GM12878 (cell line): ENCODE data around the gene MPV17. TPM values are rescaled to one million over a fixed set of nuclear protein-coding genes. Genes with fewer than 3 reads are reported as not detected.
"Not testable (repeated sequence)": the region's sequence is repeated elsewhere in the genome, so short reads cannot be mapped to it uniquely, and the experiment has no call there.

ENCODE experiments used
- ATAC-seq: fragments of 200-7000 bp; cut with Tn5 transposase; 3 replicates; pipeline ENCODE4 v1.9.1; 2020; ENCODE audit warnings: mild to moderate bottlenecking, moderate library complexity
- BruUV-seq: library from RNA; stranded (reverse); fragments of 400-500 nt; replicated peaks from 2 replicates; lab custom pipeline; 2021; lab: Mats Ljungman, UMichigan
- CTCF ChIA-PET: fragments of 300-600 bp; sonication (Branson Sonifier 250); formaldehyde crosslinking; extraction: SDS; loops from one replicate; lab custom pipeline; 2021; ENCODE audit warnings: inconsistent platforms; lab: Yijun Ruan, JAX
- POLR2A ChIA-PET: fragments of 350-600 bp; formaldehyde crosslinking; extraction: SDS; loops from one replicate; lab custom pipeline; 2021; ENCODE audit warnings: inconsistent platforms; lab: Charles Lee
- RAD21 ChIA-PET: fragments of 300-600 bp; sonication (Branson Sonifier 250); formaldehyde crosslinking; loops from one replicate; lab custom pipeline; 2023; ENCODE audit warnings: antibody characterized with exemption; ENCODE audit not compliant: unreplicated experiment; lab: Charles Lee
- SMC1A ChIA-PET: fragments of 300-600 bp; sonication (Branson Sonifier 250); formaldehyde crosslinking; loops from one replicate; lab custom pipeline; 2023; ENCODE audit not compliant: unreplicated experiment, uncharacterized antibody; lab: Charles Lee
- DNase-seq: peaks from one replicate; pipeline ENCODE4 v3.0.0-alpha.2; 2011; ENCODE audit warnings: low read depth, low spot score
- FAIRE-seq: peaks from 3 replicates; lab custom pipeline; 2011; peaks lifted over from hg19 to GRCh38; lab: Jason Lieb, UNC
- H2AFZ ChIP-seq: 2 replicates; pipeline ENCODE4 v1.6.0; 2011; ENCODE audit warnings: low read depth, low read length, control low read depth; ENCODE audit not compliant: control insufficient read depth
- H3K27ac ChIP-seq: 2 replicates; pipeline ENCODE4 v1.5.1; 2011; ENCODE audit warnings: control low read depth; ENCODE audit not compliant: control insufficient read depth, insufficient read depth
- H3K27me3 ChIP-seq, 2 experiments: replicated peaks in 1 of 2; 2 replicates each; pipeline versions ENCODE4 v1.6.0 to v1.6.1; 2011; ENCODE audit warnings: low read length in 1 of 2; ENCODE audit not compliant: control insufficient read depth in 2 of 2, insufficient read depth in 2 of 2
- H3K36me3 ChIP-seq, 2 experiments: 2 replicates each; pipeline ENCODE4 v1.5.1; 2011; ENCODE audit warnings: low read length in 1 of 2; ENCODE audit not compliant: control insufficient read depth in 2 of 2, insufficient read depth in 2 of 2
- H3K4me1 ChIP-seq: 2 replicates; pipeline ENCODE4 v1.6.1; 2011; ENCODE audit warnings: mild to moderate bottlenecking, low read length, moderate library complexity, mixed read lengths; ENCODE audit not compliant: control insufficient read depth, insufficient read depth
- H3K4me2 ChIP-seq: 2 replicates; pipeline ENCODE4 v1.6.0; 2011; ENCODE audit warnings: control low read depth; ENCODE audit not compliant: control insufficient read depth, insufficient read depth
- H3K4me3 ChIP-seq: fragments of 200-600 bp; sonication (generic); 2 replicates; pipeline ENCODE4 v1.5.1; 2016
- H3K79me2 ChIP-seq: 2 replicates; pipeline ENCODE4 v1.6.0; 2011; ENCODE audit warnings: low read length; ENCODE audit not compliant: control insufficient read depth, insufficient read depth
- H3K9ac ChIP-seq: 2 replicates; pipeline ENCODE4 v1.8.0; 2011; ENCODE audit warnings: low read length, control low read depth, mixed read lengths; ENCODE audit not compliant: control insufficient read depth, insufficient read depth
- H3K9me3 ChIP-seq: replicated peaks from 3 replicates; pipeline ENCODE4 v1.5.1; 2011; ENCODE audit warnings: mild to moderate bottlenecking, low read length; ENCODE audit not compliant: control insufficient read depth, insufficient read depth
- H4K20me1 ChIP-seq: 2 replicates; pipeline ENCODE4 v1.6.0; 2011; ENCODE audit not compliant: control insufficient read depth, insufficient read depth
- MAX ChIP-seq: IDR thresholded peaks from 2 replicates; pipeline ENCODE4 v1.6.1; 2012; ENCODE audit warnings: low read depth, low read length, improper control_type of control experiment
- SMARCA5 ChIP-seq: fragments of 450-650 bp; IDR thresholded peaks from 2 replicates; pipeline ENCODE4 v1.6.1; 2017; ENCODE audit warnings: mild to moderate bottlenecking
- ZBTB40 ChIP-seq: fragments of 450-650 bp; IDR thresholded peaks from 2 replicates; pipeline ENCODE4 v1.6.1; 2016; ENCODE audit warnings: mild to moderate bottlenecking, moderate library complexity, borderline replicate concordance
- WGBS: methylation state at CpG from one replicate; pipeline ENCODE4 v1.1.6; 2016; ENCODE audit warnings: low lambda C conversion rate; ENCODE audit not compliant: insufficient replicate concordance, insufficient coverage; ENCODE audit errors: missing lambda C conversion rate; 5-methylcytosine and 5-hydroxymethylcytosine counted together
- in situ Hi-C: fragments of 300-500 bp; cut with MboI; formaldehyde crosslinking; loops from 9 replicates; pipeline ENCODE4 v1.14.3; 2018; ENCODE audit warnings: mixed read lengths
- intact Hi-C: fragments of 100-400 bp; cut with micrococcal nuclease; formaldehyde crosslinking; loops from one replicate; pipeline ENCODE4 v1.14.2; 2022; ENCODE audit not compliant: unreplicated experiment
- polyA plus RNA-seq, 11 experiments: library from polyadenylated mRNA; depleted of rRNA in 4 of 11; unstranded in 6 of 11; stranded (reverse) in 5 of 11; fragments of >200 nt; fragmentation: Nextera tagmentation in 4 of 11; fragmentation: Illumina TruSeq in 1 of 11; extraction: Ambion mirVana in 4 of 11; extraction: Trizol in 1 of 11; gene quantifications; 1 replicate in 1 of 11; 2 replicates in 10 of 11; pipeline versions ENCODE4 v1.2.1 to v1.2.3, GENCODE V29; 2011 to 2016; ENCODE audit warnings: inconsistent platforms in 2 of 11, missing spikeins in 2 of 11, low read depth in 1 of 11
- total RNA-seq, 4 experiments: library from RNA; depleted of rRNA in 3 of 4; stranded (reverse); fragments of >200 nt in 3 of 4; fragmentation: Illumina TruSeq in 1 of 4; extraction: Trizol in 1 of 4; gene quantifications; 2 replicates each; pipeline versions ENCODE4 v1.2.1 to v1.2.3, GENCODE V29; 2013 to 2021

Gene MPV17
- total and polyA plus RNA-seq, 10 of the 15 experiments (the other 5 are each of a cell fraction or from before 2014, with no cell fraction given), result 63.4 to 143 (median 89.0) TPM

GRCh38 chr2:27275211-27276150 is 47.4 kb downstream of the MPV17 start, which contains the start of gene DNAJC5G (continued):
- TF ChIP-seq ZBTB40 (no peak), MAX (no peak), SMARCA5 (no peak)
- TF ChIP-seq, all 136 proteins: peak for 0

- H2AFZ ChIP-seq, ATAC-seq, intact Hi-C loops, H3K27ac ChIP-seq, in situ Hi-C loops, DNase-seq, H3K4me2 ChIP-seq, BruUV-seq, H3K79me2 ChIP-seq, H3K9me3 ChIP-seq, H3K9ac ChIP-seq, H3K4me3 ChIP-seq, H3K27me3 ChIP-seq, H3K4me1 ChIP-seq, H3K36me3 ChIP-seq, H4K20me1 ChIP-seq, FAIRE-seq: not testable (repeated sequence)
- ChIA-PET RAD21 (interaction anchor here (0.8 to 1.9 kb wide), 3 partner anchors 8 to 30 kb away, joined by 3 to 5 read pairs (median 3); no protein-coding TSS in a partner anchor), POLR2A (interaction anchor here (0.6 to 1.1 kb wide), 2 partner anchors 183 to 212 kb away, joined by 3 to 8 read pairs; no protein-coding TSS in a partner anchor), CTCF (interaction anchor here (0.6 to 1.9 kb wide), 9 partner anchors 8 to 541 kb away, joined by 3 to 6 read pairs (median 4); no protein-coding TSS in a partner anchor), SMC1A (interaction anchor here (1.2 to 1.5 kb wide), 2 partner anchors 10 to 30 kb away, joined by 3 read pairs; no protein-coding TSS in a partner anchor)
- WGBS, result 34% methylated on average over 13 of the region's 15 CpGs
Measured at GRCh38 chr2:27272537-27273522, 50.1 kb downstream of the MPV17 start.
